Measurements from ENCODE around the gene CHI3L1.

DNA sequence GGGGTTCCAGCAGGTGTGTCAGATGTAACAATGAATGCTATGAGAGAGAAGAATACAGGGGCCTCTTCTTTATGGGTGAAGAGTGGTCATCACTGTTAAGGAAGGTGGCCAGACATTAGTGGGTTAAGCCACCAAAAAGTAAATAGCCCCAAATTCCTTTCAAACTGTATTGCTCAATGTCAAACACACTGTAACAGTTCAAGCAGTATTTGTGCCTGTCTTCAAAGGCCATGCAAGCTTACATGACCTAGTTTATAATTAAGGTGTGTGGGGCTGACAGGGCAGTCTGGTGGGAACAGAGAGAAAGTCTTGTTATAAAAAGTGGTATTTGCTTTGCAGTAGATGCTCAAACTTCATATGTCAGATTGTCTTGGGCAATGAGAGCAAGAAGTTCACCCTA, 24.5 kb upstream of the CHI3L1 start:
- no peak for TF ChIP-seq YY1 (IDR thresholded peaks at IDR 0.05; ENCODE audit: low read depth)
- TF ChIP-seq RAD21 (IDR thresholded peaks at IDR 0.05; ENCODE audit: low read depth): no peak
- no peak for TF ChIP-seq TEAD4 (IDR thresholded peaks at IDR 0.05)
- TF ChIP-seq TAF1 (IDR thresholded peaks at IDR 0.05; ENCODE audit: low read depth): no peak
- no peak for TF ChIP-seq EP300 (IDR thresholded peaks at IDR 0.05; ENCODE audit: borderline replicate concordance)
- TF ChIP-seq, protein P1, sequence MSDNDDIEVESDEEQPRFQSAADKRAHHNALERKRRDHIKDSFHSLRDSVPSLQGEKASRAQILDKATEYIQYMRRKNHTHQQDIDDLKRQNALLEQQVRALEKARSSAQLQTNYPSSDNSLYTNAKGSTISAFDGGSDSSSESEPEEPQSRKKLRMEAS (IDR thresholded peaks at IDR 0.05): no peak
- TF ChIP-seq CEBPB (IDR thresholded peaks at IDR 0.05): no peak
- no peak for TF ChIP-seq ZBTB7A (IDR thresholded peaks at IDR 0.05; ENCODE audit: low read depth)
